GM19099 (cell line): ENCODE results near the gene DENND1A.

Source experiments
- POLR2A ChIP-seq: IDR thresholded peaks from 3 replicates; pipeline ENCODE4 v1.6.1; 2011; ENCODE audit warnings: low read depth; ENCODE audit not compliant: insufficient read length; ENCODE audit errors: extremely low read depth

The DENND1A gene

DNA sequence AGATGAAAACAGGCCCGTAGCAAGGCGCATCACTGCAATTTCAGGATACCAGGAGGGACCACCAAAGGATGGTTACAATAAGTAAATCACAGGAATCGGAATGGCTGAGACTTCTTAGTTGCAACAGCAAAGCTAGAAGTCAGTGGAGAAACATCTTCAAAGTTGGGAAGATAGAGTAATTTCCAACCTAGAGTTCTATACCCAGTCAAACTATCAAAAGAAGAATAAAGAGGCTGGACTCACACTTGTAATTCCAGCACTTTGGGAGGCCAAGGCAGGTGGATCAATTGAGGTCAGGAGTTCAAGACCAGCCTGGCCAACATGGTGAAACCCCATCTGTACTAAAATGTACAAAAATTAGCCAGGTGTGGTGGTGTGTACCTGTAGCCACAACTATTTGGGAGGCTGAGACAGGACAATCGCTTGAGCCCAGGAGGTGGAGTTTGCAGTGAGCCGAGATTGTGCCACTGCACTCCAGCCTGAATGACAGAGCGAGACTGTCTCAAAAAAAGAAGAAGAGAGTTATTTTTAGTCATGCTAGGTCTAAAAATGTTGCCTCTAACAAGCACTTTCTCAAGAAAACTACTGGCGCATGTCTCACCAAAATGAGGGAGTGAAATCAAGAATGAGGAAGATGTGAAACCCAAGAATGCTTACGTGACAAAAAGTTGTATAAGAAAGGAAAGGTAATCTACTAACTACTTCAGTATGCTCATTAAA lies 267.7 kb downstream of the DENND1A start:
- TF ChIP-seq POLR2A: no peak

DNA sequence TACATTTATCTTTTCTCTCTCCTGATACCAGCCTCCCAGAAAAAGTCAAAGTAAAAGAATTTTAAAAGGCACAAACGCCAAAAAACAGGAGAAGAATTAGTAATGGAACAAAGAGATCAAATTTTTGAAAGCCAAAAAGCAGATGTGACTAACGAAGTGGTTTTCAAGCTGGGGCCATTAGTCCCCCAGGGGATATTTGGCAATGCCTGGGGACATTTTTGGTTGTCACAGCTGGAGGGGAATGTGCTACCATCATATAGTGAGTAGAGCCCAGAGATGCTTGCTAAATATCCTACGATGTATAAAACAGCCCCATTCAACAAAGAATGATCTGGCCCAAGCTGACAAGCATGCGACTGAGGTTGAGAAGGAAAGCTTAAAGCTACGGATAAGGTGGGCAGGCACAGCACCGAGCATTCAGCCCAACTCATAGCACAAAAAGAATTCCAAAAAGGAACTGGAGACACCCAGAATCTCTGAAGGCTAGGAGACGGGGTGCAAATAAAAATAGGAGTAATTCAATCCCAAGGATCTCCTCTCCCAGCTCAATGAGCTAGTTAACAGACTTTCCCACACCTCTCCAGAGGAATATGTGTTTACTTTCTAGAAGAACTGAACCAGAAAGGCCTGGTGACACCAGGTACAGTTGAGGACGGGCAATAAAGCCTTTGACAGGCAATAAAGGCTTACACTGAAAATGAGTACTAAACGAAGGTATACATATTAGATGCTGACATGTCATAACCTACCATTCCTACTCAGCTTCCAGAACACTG lies 269.0 kb downstream of the DENND1A start:
- TF ChIP-seq POLR2A: no peak

DNA sequence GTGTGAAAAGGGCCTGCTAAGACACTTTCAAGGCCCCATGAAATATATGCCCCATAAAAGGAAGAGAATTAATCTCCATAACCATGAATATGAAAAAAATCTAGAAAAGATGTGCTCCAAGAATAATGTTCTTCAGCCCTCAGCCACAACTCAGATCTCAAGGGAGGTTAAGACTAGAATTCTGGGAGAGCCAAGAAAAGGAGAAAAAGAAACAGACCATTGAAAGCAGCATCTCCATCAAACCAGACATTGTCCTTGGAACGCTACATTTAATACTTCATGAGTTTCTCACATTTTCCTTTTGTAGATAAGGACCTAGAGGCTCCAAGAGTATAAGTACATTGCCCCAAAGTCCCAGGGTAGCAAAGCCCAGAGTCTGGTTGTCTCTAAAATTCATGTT lies 270.6 kb downstream of the DENND1A start:
- TF ChIP-seq POLR2A: no peak

DNA sequence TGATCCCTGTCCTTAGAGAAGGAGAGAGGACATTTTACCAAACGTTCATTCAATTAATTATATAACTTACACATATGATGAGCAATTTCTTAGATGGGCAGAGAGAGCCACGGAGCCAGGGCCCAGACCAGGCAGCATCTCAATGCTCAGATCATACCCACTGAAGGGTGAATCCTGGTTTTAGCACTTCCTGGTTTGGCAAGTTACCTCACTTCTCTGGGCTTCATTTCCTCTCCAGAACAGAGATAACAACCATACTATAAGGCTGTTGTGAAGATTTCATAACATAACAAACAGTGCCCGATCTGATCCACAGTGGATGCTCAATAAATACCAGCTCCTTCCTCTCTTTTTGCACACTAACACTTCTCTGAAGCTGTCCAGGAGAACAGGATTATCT lies 271.1 kb downstream of the DENND1A start:
- TF ChIP-seq POLR2A: no peak

DNA sequence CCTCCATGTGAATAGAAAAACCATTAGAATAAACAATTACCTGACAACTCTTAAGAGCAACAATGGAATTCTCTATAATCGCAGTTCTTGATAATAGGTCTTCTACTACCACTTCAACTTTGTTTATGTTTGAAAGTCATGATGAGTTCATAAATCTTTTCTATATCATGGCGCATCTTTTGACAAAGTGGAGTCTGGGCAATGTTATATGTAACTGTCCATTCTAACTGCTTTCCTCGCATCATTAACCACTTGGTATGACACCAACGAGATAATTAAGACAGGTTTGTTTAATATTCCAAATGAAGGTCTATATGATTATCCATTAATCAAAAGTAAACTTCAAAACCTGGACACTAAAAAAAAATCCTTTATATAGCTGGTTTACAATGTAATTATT lies 272.0 kb downstream of the DENND1A start:
- TF ChIP-seq POLR2A: no peak

DNA sequence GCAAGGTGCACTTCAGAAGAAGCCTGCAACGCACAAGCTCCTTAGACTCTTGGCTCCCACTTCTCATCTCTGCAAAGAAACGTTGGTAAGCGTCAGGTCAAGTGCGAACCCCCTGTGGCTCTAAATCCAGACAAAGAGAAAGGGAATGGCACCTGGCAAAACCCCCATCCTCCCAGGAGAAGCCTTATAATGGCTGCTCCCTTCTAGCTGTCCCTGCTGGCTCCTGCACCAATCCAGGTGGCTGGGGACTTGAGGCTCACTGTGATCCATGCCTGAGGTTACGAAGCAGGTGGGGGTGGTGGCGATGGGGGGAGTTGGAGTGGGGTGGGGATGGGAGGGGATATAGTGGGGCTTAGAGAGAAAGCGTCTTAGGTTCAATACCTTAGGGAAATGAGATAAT lies 272.8 kb downstream of the DENND1A start:
- TF ChIP-seq POLR2A: no peak

DNA sequence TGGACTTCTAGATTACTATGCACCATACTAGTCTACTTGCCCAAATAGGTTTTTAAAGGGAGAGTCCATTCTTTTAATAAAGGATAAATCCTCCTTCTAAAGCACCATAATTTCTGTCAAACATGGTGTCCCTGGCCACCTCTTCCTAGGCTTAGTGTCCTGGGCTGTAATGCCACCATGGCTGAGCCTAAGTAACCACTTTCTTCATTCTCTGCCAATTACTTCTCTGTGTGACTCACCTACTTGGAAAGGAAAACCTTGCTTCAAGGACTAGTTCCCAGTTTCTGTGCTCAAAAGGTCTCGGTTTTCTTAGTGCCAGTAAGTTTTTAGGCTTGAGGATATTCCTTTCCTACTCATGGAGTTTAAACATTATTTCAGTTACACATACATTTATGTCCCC lies 273.4 kb downstream of the DENND1A start:
- no peak for TF ChIP-seq POLR2A

DNA sequence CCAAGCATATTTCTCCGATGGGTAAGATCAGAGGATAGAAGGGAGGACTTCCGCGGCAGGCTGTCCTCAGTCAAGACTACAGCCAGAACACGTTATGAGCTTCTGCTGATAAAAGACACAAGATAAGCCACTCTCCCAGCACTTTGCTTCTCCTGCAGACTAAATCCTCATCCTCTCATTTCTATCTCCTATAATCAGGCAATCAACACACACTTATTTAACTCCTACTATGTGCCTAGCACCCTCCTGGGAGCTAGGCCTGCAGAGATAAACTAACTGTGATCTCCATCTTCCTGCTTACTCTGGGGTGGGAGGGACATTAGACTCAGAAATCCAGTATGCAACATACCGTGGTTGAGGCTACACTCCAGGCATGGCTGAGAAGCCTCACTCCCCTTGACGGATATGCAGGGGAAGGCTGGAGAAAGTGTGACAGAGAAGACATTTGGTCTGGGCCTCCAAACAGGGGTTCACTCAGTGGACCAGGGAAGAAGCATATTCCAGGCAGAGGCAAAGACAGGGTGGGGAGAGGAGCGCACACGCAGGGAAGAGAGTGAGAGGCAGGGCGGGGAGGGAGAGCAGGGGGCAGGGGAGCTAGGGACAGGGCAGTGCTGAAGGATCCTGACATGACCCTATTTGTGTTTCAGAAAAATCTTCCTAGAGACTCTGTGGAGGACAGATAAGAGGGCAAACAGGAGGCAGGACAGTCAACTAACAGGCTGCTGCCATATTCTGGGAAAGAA lies 274.1 kb downstream of the DENND1A start:
- TF ChIP-seq POLR2A: no peak

DNA sequence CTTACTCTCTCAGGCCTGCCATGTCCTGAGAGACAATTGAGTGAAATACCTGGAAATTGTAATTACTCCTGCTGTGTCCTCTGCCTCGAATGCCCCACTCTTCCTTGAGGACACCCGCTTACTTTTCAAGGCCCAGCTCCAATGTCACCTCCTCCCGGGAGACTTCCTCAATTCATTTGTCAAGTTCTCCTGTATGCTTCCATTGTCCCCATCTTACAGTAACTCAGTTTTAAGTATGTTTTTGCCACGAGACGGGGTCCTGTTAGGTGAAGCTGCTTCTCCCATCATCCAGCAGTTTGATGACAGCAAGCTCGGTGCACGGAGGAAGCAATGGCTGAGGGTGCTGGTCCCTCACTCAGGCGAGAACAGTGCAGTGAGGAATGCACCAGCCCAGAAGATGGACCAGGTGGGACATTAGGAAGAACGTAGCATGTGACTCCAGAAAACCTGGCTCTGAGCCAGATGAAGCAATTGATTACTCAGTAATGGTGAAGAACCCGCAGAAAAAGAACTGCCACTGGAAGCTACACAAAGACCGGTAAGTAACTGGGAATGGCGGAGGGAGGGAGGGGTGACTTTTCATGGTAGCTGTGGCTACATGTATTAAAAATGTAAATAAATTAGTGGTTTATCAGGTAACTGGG lies 274.8 kb downstream of the DENND1A start:
- TF ChIP-seq POLR2A: no peak

DNA sequence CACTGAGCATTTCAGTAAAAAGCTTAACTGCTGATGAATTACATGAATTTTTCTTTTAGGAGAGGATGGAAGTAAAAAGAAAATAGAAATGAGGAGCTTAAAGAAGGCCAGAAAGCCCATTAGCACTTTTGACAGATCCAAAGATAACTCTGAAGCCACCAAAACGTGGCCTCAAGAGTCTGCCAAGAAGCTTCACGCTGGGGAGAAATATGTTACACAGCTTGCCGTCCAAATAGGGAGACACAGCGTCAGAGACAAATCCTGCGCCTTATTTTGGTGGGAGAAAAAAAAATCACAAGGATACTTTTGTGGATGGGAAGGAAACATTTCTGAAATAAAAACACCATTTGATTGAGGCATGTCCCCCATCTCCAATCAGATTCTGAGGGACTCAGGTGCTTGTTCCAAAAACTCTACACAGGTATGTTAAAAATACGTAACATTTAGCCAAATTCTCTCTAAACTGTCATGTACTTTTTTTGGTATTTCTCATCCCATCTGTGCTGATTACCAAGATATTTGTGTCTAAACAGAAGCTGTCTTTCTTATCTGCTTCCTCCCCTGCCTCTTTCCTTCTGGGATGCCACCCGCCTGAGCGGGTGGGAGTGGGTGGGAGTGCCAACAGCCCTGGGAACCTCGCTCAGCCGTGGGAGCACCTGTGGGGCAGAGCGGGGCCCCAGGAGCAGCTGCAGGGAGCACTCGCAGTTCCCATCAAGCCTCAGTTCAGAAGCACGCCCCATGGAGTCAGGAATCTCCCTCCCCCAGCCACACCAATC lies 275.5 kb downstream of the DENND1A start:
- no peak for TF ChIP-seq POLR2A

DNA sequence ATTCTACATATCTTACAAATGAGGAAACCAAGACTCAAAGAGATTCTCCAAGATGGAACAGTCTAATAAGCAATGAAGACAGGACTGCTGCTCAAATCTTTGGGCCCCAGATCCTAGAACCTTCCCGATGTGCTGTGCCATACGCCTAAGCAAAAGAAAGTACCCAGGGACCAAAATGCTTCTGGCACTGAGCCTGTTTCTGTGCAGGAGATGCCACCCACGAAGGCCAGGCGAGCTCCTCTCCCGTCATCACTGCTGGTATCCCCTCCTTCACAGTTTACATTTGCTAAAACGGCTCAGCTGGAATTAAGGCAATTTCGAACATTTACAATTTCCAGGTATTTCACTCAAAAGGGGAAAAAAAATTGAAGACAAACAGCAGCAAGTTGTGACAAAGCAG lies 277.5 kb downstream of the DENND1A start:
- TF ChIP-seq POLR2A: no peak

DNA sequence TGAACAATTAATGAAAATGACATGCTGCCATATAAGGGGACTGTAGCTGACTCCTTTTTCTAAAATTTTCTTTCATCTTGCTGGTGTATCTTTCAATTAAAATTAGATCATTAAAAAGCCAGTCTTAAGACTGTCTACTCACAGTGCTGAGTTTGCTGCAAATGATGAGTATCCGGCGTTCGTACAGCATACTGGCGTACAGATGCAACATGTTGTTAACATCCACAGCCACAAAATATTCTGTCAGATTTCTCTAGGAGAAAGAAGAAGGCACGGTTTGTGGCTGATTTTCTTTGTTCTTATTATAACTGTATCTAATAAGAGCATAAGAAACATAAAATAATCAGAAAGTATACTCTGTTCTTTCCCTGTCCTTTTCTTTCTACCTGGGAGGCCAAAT lies 278.1 kb downstream of the DENND1A start:
- TF ChIP-seq POLR2A: no peak

DNA sequence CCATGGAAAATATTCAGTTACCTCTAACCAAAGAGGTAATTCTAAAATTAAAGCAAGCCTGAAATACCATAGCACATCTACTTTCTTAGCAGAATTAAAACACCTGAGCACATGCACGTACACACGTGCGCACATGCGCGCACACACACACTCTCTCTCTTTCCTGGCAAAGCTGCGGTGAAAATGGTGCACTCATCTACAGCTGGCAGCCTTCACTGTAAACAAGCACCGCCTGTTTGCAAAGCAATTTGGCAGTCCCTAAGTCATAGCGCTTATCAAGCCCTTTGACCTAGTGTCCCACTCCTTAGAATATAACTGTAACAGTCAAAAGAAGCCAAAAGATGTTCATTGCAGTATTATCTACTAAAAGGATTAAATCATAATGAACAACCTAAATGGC lies 278.7 kb downstream of the DENND1A start:
- no peak for TF ChIP-seq POLR2A

DNA sequence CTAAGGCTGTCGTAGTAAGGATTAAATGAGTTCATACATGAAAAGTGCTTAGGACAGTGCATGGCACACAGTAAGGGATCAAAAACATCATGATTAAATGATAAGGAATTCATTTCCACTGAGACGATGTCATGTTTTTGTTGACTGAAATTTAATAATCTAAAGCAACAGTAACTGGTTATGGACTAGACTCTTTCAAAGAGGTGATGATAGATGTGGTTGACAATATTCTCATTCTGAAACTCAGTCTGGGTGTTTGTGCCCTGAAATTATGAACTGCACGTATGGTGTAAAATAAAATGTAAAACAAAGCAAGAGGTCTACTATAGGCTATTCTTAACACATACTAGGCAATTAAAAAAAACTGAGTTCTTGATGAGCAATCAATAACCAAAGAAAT lies 280.0 kb downstream of the DENND1A start:
- TF ChIP-seq POLR2A: no peak

DNA sequence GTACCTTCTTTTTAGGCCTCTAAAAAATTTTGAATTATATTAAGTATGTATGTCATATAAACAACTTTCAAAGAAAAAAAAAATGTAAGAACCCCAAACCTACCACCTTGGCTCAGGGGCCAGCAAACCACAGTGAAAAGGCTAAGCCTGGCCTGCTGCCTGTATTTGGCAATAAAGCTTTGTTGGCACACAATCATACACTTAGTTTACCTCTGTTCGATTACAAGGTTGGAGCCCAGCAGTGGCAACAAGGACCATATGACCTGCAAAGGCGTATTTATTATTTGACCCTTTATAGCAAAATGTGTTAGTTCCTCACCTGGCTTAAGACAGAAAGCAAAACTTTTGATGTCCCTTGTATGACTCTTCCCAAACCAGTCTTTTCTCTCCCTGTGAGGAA lies 282.8 kb downstream of the DENND1A start:
- TF ChIP-seq POLR2A: no peak

DNA sequence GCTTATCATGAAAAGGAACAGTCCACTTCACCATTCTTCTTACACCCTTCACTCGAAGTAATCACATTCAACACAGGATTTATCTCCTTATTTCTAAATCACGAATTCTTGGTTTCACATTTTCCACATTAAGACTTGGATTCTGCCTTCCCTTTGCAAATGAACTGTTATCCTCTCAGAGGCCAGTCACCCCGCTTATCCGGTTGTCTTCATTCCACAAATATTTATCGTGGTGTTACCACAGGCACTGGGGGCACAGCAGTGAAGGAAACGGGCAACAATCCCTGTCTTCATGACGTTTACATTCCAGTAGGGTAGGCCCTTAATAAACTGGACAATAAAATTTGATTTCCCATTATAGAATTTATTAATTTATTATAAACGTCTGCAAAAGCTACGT lies 284.2 kb downstream of the DENND1A start:
- no peak for TF ChIP-seq POLR2A
